Measurements from ENCODE around the gene PHAX.
"Not testable (repeated sequence)": the region's sequence is repeated elsewhere in the genome, so short reads cannot be mapped to it uniquely, and the experiment has no call there.

PHAX gene, protein sequence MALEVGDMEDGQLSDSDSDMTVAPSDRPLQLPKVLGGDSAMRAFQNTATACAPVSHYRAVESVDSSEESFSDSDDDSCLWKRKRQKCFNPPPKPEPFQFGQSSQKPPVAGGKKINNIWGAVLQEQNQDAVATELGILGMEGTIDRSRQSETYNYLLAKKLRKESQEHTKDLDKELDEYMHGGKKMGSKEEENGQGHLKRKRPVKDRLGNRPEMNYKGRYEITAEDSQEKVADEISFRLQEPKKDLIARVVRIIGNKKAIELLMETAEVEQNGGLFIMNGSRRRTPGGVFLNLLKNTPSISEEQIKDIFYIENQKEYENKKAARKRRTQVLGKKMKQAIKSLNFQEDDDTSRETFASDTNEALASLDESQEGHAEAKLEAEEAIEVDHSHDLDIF

DNA sequence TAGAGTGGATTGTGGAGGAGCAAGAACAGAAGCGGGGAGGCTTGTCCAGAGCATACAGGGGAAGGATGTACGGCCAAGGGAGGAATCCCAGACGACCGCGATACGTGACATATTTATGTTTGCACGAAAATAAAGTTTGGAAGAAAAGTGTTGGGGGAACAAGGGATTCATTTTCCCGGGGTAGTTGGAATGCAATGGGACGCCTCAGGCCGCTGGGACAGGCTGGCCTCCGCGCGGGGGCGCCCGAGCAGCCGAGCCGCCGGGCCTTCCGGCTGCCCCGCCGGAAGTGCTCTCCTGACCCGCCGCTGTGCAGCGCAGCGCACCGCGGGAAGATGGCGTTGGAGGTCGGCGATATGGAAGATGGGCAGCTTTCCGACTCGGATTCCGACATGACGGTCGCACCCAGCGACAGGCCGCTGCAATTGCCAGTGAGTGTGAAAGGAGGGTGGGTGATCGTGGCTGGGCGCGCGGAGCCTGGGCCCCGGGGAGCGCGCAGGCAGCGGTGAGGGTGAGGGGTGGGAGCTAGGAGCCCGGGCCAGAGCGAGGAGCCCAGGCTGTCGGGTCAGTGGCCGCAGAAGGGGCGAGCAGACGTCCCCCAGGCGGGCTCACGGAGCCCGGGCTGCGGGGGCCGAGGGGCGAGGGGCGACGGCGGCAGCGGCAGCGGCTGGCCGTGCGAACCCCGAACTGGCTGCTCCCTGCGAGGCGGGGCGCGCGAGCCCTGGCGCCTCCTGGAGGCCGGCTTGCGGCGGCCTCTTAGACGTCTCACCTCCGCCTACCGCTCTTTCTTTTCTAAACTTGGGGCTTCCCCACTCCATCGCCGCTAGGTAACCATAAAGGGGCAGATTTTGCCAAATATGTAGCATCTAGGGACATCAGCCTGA lies at the start of gene PHAX:
PHAX (plus strand) TSS at position 317 of the 881 bp plus-strand sequence; CDS start at position 333, 16 bp downstream.
- DNase-seq: peak in 1 of 2 experiments; percentile 26

DNA sequence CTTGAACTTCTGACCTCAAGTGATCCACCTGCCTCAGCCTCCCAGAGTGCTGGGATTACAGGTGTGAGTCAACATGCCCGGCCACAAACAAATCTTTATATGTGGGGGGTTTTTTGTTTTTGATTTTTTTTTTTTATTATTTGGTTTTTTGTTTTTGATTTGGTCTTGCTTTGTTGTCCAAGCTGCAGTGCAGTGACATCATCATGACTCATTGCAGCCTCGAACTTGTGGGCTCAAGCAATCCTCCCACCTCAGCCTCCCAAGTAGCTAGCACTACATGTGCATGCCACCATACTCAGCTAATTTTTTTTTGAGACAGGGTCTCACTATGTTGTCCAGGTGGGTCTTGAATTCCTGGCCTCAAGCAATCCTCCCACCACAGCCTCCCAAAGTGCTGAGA lies 48.1 kb upstream of the PHAX start:
- no peak for DNase-seq

DNA sequence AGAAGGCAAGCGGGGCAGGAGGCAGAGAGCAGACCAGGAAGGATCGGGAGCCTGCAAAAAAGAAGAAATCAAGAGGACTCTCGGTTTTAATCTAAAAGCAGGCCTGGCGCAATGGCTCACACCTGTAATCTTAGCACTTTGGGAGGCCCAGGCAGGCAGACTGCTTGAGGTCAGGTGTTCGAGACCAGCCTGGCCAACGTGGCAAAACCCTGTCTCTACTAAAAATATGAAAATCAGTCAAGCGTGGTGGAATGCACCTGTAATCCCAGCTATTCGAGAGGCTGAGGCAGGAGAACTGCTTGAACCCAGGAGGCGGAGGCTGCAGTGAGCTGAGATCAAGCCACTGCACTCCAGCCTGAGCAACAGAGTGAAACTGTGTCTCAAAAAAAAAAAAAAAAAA lies 45.6 kb upstream of the PHAX start:
- DNase-seq: not testable (repeated sequence)

- DNase-seq: no peak
These were observed 38.8 kb upstream of the PHAX start for GRCh38 chr5:126561908-126562307.

- DNase-seq: no peak
These were observed 37.9 kb upstream of the PHAX start for GRCh38 chr5:126562823-126563222.

DNA sequence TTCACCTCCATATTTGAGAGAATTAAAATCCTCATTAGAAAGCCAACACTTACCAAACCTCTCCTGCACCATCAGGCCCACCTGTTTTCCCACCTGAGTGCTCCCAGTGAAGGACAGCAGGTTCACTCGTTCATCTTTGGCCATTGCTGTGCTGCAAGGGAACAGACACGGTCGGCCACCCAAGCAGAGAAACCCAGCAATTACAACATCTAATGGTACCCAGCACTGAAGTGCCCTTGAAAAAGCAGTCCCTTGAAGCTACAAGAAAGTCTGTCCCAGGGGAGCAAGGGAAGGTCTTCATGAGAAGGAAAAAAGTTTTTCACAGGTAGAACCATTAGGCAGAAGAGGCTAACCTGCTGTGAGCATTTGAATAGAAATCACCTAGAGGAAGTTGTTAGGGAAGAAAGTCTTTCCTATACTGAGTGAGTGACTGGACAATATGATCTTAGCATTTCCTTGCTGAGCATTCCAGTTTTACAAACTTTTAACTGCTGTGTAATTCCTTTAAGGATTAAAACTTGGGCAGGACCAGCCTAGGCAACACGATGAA lies 32.5 kb upstream of the PHAX start:
- DNase-seq: no peak

- no peak for DNase-seq
These were observed 25.1 kb upstream of the PHAX start for GRCh38 chr5:126575644-126576043.

GRCh38 chr5:126576974-126577373 lies 23.8 kb upstream of the PHAX start:
- DNase-seq: no peak

GRCh38 chr5:126577415-126577814 lies 23.3 kb upstream of the PHAX start:
- DNase-seq: no peak

DNA sequence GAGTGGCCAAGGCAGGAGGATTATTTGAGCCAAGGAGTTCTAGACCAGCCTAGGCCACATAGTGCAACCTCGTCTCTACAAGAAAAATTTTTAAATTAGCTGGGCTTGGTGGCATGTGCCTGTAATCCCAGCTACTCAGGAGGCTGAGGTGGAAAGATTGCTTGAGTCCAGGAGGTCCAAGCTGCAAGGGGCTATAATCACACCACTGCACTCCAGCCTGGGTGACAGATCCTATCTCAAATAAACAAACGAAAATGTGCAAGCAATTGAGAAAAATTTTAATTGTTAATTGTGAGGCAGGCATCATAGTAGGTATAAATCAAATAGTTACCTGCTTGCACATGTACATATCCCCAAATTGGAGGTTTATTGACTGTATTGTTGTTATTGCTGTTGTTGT lies 21.0 kb upstream of the PHAX start:
- DNase-seq: no peak

DNA sequence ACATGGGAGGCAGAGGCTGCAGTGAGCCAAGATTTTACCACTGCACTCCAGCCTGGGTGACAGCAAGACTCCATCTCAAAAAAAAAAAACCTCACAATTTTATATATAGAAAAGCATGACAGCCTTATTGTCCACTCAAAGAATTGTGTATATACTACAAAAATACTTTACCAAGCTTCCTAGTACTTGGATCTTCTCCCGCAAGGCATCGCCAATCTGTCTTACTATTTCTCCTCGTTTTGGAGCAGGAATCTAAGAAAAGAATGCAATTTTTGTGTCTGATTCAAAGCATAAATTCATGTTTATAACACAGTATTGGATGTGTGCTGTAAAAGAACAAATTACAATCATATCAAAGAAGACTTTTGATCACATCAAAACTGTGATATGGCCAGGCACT lies 17.0 kb upstream of the PHAX start:
- no peak for DNase-seq

GRCh38 chr5:126587551-126588390 lies 13.0 kb upstream of the PHAX start:
- DNase-seq: no peak

DNA sequence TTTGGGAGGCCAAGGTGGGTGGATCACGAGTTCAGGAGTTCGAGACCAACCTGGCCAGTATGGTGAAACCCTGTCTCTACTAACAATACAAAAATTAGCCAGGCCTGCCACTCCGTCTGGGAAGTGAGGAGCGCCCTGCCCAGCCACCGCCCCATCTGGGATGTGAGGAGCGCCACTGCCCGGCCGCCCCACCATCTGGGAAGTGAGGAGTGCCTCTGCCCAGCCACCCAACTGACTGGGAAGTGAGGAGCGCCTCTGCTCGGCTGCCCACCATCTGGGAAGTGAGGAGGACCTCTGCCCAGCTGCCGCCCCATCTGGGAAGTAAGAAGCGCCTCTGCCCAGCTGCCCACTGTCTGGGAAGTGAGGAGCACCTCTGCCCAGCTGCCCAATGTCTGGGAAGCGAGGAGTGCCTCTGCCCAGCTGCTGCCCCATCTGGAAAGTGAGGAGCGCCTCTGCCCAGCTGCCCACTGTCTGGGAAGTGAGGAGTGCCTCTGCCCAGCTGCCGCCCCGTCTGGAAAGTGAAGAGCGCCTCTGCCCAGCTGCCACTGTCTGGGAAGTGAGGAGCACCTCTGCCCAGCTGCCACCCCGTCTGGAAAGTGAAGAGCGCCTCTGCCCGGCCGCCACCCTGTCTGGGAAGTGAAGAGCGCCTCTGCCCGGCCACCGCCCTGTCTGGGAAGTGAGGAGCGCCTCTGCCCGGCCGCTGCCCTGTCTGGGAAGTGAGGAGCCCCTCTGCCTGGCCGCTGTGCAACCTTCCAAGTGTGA lies 11.0 kb upstream of the PHAX start:
- no peak for DNase-seq

GRCh38 chr5:126591549-126591948 lies 9.2 kb upstream of the PHAX start:
- DNase-seq: no peak

DNA sequence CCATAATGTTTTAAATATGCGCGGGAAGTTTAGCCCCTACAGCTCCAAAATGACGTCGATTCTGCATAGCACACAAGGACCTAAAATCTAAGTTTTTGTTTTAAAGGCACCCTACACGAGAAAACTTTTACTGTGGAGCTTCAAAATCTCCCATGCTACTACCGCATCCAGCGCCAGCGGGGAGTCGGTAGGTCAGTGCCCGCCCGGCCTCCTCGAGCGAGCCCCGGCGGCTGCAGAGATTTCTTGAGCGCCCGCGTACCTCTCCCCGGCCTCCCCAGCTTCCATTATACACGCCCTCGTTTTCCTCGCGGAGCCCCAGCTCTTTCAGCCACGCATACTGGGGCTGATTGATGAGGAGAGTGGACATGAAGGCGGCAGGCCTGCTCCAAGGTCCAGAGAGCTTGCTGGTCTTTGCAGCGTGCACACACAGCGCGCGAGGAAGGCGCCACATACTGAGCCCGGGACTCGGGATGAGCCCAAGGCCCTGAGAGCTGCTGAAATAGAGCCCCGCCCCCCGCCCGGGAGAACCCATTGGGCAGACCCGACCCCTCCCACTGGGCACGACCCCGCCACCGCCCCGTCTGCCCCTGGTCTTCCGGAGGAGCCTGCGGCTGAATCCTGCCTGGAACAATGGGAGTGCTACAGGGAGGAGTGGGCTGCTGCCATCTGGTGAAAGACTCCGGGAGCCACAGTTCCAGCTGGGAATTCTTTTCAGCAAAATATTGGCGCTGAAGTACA lies 5.8 kb upstream of the PHAX start, which contains the start of gene ALDH7A1:
ALDH7A1 (minus strand) TSS at position 472 of the 738 bp plus-strand sequence; CDS start at position 451, 21 bp downstream.
- DNase-seq: peak in 1 of 2 experiments; percentile 34

GRCh38 chr5:126595486-126596083 lies 5.2 kb upstream of the PHAX start:
- DNase-seq: no peak

DNA sequence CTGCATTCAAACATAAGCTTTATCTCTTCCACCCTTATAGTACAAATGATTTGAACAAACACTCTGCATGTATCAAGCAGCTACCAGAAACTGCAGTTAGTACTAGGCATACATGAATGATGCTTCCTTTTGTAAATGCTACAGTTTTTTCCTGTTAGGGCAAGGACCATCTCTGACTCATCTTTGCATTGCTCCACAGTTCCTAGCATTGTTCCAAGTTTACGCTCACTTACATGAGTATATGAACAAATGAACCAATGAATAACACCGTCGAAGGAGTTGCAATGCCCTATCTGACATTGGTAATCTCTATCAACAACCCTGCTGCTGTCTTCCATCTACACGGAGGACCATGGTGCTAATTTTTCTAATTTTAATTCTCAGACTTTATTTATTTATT lies 3.6 kb upstream of the PHAX start:
- DNase-seq: no peak

DNA sequence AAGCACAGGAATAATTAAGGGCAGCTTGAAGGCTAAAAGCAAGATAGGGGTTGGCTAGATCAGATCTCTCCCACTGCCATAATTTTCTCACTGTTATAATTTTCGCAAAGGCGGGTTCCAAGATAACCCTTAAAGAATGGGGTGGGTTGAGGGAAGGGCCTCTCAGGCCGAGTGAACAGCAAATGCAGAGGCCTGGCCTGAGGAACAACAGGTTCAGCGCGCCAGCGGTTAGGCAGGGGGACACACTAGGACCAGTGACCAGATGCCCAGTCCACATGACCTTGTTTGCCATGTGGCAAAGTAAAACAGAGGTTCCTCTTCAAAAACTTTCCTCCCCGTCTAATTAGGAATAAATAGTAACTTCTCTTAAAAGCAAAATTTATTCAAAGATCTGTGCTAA lies 1.2 kb upstream of the PHAX start:
- no peak for DNase-seq

DNA sequence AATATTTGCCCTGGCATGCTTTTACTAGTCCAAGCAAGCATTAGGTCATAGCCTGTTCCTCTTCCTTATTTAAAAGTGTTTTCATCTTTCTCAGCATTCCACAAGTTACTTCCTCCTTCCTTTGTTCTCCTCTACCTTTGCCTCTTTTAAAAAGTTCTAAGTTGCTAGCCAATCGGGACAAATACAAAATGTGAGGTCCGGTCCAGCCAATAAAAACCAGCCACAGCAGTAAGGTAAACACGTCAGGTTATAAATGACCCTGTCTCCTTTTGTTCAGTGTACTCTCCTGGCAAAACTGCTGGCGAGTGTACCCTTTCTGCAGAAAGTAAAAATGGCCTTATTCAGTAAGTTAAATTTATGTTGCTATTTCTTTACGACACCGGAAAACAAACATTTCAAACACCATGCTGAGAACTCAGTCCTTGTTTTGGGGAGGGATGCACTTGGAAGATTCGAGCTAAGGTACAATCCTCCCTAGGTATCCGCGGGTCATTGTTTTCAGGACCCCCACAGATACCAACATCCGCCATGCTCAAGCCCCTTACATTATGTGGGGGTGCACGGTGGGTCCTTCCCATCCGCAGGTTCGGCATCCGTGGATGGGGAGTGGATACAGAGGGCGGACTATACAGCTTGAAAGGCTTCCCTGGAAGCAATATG lies 646 bp upstream of the PHAX start:
- not testable (repeated sequence) for DNase-seq

GRCh38 chr5:126603402-126603991 lies 2.8 kb downstream of the PHAX start:
- DNase-seq: no peak

Measured in cerebellar nuclear complex (tissue), 1 donor.